ENCODE data around the gene ABCC8. TPM values are rescaled to one million over a fixed set of nuclear protein-coding genes. Genes with fewer than 3 reads are reported as not detected.

Gene ABCC8
- total RNA-seq, 1 donor from 2014 or later: not detected

- no peak for TF ChIP-seq CTCF (conservative IDR thresholded peaks at IDR 0.05; ENCODE audit: low read depth, low read length)
- no peak overlapping the region for H3K4me3 ChIP-seq (ENCODE audit: low read depth, low read length)
- no peak for DNase-seq (ENCODE audit: low read depth)
Observed at GRCh38 chr11:17513853-17514252, 37.2 kb upstream of the ABCC8 start.

DNA sequence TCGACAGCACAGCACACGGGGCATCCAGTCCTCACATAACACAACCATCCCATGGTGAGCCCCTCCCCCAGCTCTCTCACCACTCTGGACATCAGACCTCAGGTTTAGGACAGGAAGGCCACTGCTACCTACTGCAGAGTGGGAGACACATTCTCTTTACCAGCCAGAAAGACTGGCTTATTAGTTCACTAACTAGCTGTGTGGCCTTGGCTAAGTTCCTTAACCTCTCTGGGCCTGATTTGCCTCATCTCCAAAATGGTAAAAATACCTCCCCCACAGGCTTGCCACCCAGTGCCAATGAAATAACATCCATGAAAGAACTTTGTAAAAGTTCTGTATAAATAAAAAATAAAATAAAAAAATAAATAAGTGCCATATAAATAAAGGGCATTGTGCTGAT is 35.5 kb upstream of the ABCC8 start:
- no peak for DNase-seq (ENCODE audit: low read depth)
- no peak for TF ChIP-seq CTCF (conservative IDR thresholded peaks at IDR 0.05; ENCODE audit: low read depth, low read length)
- H3K4me3 ChIP-seq (ENCODE audit: low read depth, low read length): no peak overlapping the region

GRCh38 chr11:17511571-17511970 is 34.9 kb upstream of the ABCC8 start:
- H3K4me3 ChIP-seq (ENCODE audit: low read depth, low read length): no peak overlapping the region
- no peak for TF ChIP-seq CTCF (conservative IDR thresholded peaks at IDR 0.05; ENCODE audit: low read depth, low read length)
- no peak for DNase-seq (ENCODE audit: low read depth)

DNA sequence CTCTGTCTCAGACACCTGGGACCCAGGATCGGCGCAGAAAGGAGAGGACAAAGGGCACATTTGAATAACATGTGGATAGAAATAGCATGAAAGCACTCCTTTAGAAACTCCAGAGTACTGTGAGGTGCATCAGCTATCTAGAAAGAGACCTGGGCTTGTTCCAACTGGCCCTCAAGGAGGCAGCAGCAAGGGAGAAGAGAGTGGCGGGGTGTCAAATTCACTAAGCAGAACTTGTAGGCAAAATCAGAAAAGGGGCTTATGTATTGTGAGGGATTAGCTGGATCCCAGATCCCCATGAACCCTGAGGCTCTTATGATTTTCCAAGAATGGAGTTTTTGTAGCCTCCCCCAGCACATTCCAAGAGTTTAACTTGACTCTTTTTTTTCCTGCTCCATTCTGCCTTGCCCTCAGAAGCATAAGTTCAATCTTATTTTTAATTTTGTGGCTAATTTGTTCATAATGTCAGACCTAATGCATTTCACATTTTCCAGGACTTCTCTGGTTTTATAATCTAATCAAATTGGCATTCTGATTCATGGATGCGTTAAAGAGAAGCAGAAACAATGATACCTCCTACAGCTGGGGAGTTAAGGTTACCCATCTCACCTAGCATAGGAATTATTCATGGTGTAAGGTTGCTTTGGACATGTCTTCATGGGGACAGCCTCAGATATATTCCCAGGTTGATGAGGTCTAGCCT is 34.0 kb upstream of the ABCC8 start:
- no peak for DNase-seq (ENCODE audit: low read depth)
- no peak for TF ChIP-seq CTCF (conservative IDR thresholded peaks at IDR 0.05; ENCODE audit: low read depth, low read length)
- no peak overlapping the region for H3K4me3 ChIP-seq (ENCODE audit: low read depth, low read length)

- TF ChIP-seq CTCF (conservative IDR thresholded peaks at IDR 0.05; ENCODE audit: low read depth, low read length): no peak
- DNase-seq (ENCODE audit: low read depth): no peak
- no peak overlapping the region for H3K4me3 ChIP-seq (ENCODE audit: low read depth, low read length)
Observed at GRCh38 chr11:17508791-17509190, 32.1 kb upstream of the ABCC8 start.

- TF ChIP-seq CTCF (conservative IDR thresholded peaks at IDR 0.05; ENCODE audit: low read depth, low read length): no peak
- DNase-seq (ENCODE audit: low read depth): peak; percentile 56
- H3K4me3 ChIP-seq (ENCODE audit: low read depth, low read length): no peak overlapping the region
Observed at GRCh38 chr11:17508306-17508705, 31.7 kb upstream of the ABCC8 start.

DNA sequence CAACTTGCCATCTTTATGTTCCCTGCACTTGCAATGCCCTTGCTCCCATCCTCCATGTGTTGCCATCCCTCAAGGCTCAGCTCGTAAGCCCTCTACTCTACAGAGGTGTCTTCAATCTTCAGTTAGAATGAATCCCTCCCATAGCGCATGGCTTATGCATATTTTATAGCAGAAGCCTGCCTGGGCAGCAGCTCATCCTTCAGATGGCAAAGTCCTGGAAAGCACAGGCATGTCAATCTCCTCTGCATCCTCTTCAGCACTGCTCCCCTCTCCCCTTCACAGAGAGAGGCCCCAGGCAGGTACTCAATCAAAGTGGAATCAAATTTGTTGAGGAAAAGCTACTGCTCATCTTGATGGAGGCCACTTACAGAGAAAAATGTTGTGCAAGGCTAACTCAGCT is 31.1 kb upstream of the ABCC8 start:
- no peak for DNase-seq (ENCODE audit: low read depth)
- no peak for TF ChIP-seq CTCF (conservative IDR thresholded peaks at IDR 0.05; ENCODE audit: low read depth, low read length)
- no peak overlapping the region for H3K4me3 ChIP-seq (ENCODE audit: low read depth, low read length)

Measured in epithelial cell of proximal tubule (primary cell).